OCI-LY7 (cell line): Measurements from ENCODE around the gene GPS1.

Source experiments
- EZH2phosphoT487 ChIP-seq: fragments of 200-600 bp; sonication (generic); IDR thresholded peaks from 2 replicates; pipeline ENCODE4 v1.6.1; 2018; ENCODE audit warnings: low read depth, borderline replicate concordance, mild to moderate bottlenecking, mixed run types, antibody characterized with exemption, low read length, moderate library complexity, mixed read lengths
- TF ChIP-seq, protein P1 (sequence below): fragments of 200-600 bp; sonication (generic); conservative IDR thresholded peaks from 2 replicates; pipeline ENCODE4 v1.5.1; 2014; ENCODE audit warnings: mild to moderate bottlenecking, antibody characterized with exemption, low read length, moderate library complexity, mixed read lengths

DNA sequence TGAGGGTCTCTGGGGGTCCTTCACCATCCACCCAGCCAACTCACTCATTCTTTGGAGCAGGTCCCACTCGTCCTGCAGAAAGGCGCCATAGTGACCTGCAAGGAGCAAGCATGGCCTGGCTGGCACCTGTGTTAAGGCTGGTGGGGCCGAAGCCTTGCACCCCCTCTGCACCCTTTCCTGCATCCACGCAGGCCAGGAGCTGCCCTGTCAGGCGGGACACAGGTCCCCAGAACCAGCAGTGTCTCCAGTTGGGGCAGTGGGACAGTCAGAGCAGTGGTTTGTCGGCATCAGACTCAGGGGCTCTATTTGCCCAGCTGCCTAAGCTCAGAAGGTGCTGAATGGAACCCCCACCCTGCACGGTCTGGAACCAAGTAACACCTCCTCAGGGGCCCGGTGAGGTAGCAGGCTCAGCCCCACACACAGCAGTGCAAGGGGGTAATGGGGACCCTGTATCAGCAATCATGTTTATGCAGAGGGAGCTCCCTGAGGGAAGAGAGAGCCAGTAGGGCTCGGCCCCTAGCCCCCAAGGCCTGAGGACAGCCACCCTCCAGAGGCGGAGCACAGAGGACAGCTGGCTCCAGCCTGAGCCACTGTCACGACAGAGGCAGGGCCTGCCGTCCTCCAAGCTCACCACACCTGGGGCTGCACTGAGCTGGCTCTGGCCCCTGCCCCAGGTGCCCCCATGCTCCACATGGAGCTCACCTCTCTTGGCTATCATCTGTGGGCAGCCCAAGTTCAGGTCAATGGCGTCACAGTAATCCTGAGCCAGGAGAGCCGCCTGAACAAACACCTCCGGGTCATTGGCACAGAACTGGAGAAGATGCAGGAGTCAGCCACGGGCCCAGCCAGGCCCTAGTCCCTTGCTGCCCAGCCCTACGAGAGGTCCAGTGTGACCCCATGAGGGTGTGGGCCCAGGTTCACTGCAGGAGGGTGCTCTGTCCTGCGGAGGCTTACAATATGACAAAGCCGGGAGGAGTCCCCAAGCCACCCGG is 12.0 kb downstream of the GPS1 start:
- TF ChIP-seq, protein P1, sequence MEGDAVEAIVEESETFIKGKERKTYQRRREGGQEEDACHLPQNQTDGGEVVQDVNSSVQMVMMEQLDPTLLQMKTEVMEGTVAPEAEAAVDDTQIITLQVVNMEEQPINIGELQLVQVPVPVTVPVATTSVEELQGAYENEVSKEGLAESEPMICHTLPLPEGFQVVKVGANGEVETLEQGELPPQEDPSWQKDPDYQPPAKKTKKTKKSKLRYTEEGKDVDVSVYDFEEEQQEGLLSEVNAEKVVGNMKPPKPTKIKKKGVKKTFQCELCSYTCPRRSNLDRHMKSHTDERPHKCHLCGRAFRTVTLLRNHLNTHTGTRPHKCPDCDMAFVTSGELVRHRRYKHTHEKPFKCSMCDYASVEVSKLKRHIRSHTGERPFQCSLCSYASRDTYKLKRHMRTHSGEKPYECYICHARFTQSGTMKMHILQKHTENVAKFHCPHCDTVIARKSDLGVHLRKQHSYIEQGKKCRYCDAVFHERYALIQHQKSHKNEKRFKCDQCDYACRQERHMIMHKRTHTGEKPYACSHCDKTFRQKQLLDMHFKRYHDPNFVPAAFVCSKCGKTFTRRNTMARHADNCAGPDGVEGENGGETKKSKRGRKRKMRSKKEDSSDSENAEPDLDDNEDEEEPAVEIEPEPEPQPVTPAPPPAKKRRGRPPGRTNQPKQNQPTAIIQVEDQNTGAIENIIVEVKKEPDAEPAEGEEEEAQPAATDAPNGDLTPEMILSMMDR, result no peak
- TF ChIP-seq EZH2phosphoT487, result no peak
